NB4 (cell line): ENCODE data around the gene HLA-DPA1.

Experiments used
- CTCF ChIP-seq: IDR thresholded peaks from one replicate; pipeline ENCODE4 v1.5.1; 2012; ENCODE audit warnings: low read depth, low read length
- MYC ChIP-seq: IDR thresholded peaks from 2 replicates; pipeline ENCODE4 v1.6.1; 2011; ENCODE audit warnings: low read depth, low read length
- POLR2A ChIP-seq: IDR thresholded peaks from 2 replicates; pipeline ENCODE4 v1.6.1; 2011; ENCODE audit warnings: mild to moderate bottlenecking; ENCODE audit not compliant: insufficient read length; ENCODE audit errors: extremely low read depth
- TF ChIP-seq, protein P1 (sequence below): IDR thresholded peaks from 2 replicates; pipeline ENCODE4 v1.6.1; 2011; ENCODE audit warnings: low read depth, low read length

DNA sequence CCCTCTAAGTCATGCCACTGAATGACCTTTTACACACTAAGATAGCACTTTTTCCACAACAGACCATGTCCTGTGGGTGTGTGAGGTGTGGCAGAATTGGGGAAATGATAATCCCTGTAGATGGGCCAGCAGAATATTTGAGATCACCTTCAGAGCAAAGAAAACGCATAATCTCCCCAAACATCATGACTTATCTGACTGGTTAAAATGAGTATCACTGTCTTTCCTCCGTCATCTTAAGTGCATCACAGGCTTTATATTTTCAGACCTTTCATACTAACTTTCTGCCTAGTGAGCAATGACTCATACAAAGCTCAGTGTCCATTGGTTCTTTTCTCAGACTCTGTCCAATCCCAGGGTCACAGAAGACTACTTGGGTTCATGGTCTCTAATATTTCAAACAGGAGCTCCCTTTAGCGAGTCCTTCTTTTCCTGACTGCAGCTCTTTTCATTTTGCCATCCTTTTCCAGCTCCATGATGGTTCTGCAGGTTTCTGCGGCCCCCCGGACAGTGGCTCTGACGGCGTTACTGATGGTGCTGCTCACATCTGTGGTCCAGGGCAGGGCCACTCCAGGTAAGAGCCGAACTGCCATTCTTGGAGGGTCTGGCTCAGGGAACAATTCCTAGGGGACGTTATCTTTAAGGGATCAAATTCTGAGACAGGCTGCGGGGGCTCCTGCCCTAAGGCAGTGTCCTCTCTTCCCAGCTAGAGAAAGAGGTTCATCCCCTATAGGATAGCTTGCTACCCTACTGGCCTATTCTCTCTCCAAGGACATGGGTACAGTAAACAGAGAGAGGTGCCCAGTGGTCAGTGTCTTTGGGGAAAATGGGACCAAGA lies 2.3 kb upstream of the HLA-DPA1 start, which contains the start of gene HLA-DPB1:
- TF ChIP-seq CTCF (no peak), POLR2A (no peak), MYC (no peak)
- TF ChIP-seq, protein P1, sequence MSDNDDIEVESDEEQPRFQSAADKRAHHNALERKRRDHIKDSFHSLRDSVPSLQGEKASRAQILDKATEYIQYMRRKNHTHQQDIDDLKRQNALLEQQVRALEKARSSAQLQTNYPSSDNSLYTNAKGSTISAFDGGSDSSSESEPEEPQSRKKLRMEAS = no peak
